Esophagus muscularis mucosa (tissue), 3 donors: ENCODE data around the gene TIMP2.

ENCODE experiments used
- POLR2A ChIP-seq: fragments of 450-650 bp; IDR thresholded peaks from one replicate; pipeline ENCODE4 v1.6.1; 2017; ENCODE audit warnings: antibody characterized with exemption, moderate library complexity, mild to moderate bottlenecking, low read depth
- TF ChIP-seq, protein P1 (sequence below), 3 experiments: fragments of 200-600 bp in 2 of 3; fragments of 450-650 bp in 1 of 3; sonication (generic) in 2 of 3; IDR thresholded peaks; one replicate each; pipeline ENCODE4 v1.5.1; 2017 to 2019; ENCODE audit warnings: antibody characterized with exemption in 3 of 3, mild to moderate bottlenecking in 2 of 3, moderate library complexity in 1 of 3

- no peak for TF ChIP-seq POLR2A
- TF ChIP-seq, protein P1, sequence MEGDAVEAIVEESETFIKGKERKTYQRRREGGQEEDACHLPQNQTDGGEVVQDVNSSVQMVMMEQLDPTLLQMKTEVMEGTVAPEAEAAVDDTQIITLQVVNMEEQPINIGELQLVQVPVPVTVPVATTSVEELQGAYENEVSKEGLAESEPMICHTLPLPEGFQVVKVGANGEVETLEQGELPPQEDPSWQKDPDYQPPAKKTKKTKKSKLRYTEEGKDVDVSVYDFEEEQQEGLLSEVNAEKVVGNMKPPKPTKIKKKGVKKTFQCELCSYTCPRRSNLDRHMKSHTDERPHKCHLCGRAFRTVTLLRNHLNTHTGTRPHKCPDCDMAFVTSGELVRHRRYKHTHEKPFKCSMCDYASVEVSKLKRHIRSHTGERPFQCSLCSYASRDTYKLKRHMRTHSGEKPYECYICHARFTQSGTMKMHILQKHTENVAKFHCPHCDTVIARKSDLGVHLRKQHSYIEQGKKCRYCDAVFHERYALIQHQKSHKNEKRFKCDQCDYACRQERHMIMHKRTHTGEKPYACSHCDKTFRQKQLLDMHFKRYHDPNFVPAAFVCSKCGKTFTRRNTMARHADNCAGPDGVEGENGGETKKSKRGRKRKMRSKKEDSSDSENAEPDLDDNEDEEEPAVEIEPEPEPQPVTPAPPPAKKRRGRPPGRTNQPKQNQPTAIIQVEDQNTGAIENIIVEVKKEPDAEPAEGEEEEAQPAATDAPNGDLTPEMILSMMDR (IDR thresholded peaks at IDR 0.05) = no peak
Measured at GRCh38 chr17:78910497-78911284, 14.5 kb downstream of the TIMP2 start.
